Panc1 (cell line): ENCODE results near the gene SPART. TPM values are rescaled to one million over a fixed set of nuclear protein-coding genes. Genes with fewer than 3 reads are reported as not detected.

Experiments
- ATAC-seq: fragments of 200-7000 bp; cut with Tn5 transposase; 2 replicates; pipeline ENCODE4 v1.9.1; 2020; ENCODE audit warnings: mild to moderate bottlenecking, moderate library complexity
- BruUV-seq: library from RNA; stranded (reverse); fragments of 400-500 nt; replicated peaks from 2 replicates; lab custom pipeline; 2021; lab: Mats Ljungman, UMichigan
- CTCF ChIA-PET: fragments of 300-600 bp; sonication (Branson Sonifier 250); formaldehyde crosslinking; loops from one replicate; lab custom pipeline; 2022; ENCODE audit warnings: antibody characterized with exemption; lab: Charles Lee
- POLR2A ChIA-PET: fragments of 300-600 bp; sonication (Branson Sonifier 250); formaldehyde crosslinking; loops from one replicate; lab custom pipeline; 2022; ENCODE audit warnings: antibody characterized with exemption; lab: Charles Lee
- DNase-seq: peaks from one replicate; pipeline ENCODE4 v3.0.0-alpha.2; 2010; ENCODE audit warnings: low read depth, low spot score
- H3K27ac ChIP-seq: 2 replicates; pipeline ENCODE4 v1.5.1; 2011; ENCODE audit warnings: mild to moderate bottlenecking, low read length, inconsistent platforms
- H3K27me3 ChIP-seq: fragments of 200-500 bp; sonication (Bioruptor generic); 2 replicates; pipeline ENCODE4 v1.6.0; 2014; ENCODE audit warnings: low read length, inconsistent platforms; ENCODE audit not compliant: control insufficient read depth, insufficient read depth
- H3K36me3 ChIP-seq: fragments of 200-500 bp; sonication (Bioruptor generic); 2 replicates; pipeline ENCODE4 v1.5.1; 2014; ENCODE audit warnings: inconsistent platforms, mild to moderate bottlenecking, low read length, moderate library complexity; ENCODE audit not compliant: control insufficient read depth, insufficient read depth
- H3K4me1 ChIP-seq: 2 replicates; pipeline ENCODE4 v1.5.1; 2011; ENCODE audit warnings: inconsistent platforms, mild to moderate bottlenecking, low read length, moderate library complexity; ENCODE audit not compliant: control insufficient read depth, insufficient read depth
- H3K4me3 ChIP-seq, 2 experiments: 2 replicates each; pipeline ENCODE4 v1.5.1; 2011 to 2012; ENCODE audit warnings: low read depth in 2 of 2, low read length in 2 of 2, mild to moderate bottlenecking in 2 of 2, inconsistent platforms in 1 of 2, moderate library complexity in 1 of 2
- H3K9me3 ChIP-seq: fragments of 200-500 bp; sonication (Bioruptor generic); 2 replicates; pipeline ENCODE4 v1.5.1; 2014; ENCODE audit warnings: low read depth, mild to moderate bottlenecking, inconsistent platforms, low read length, moderate library complexity; ENCODE audit not compliant: control insufficient read depth, insufficient read depth
- CTCF ChIP-seq: fragments of 450-650 bp; IDR thresholded peaks from 2 replicates; pipeline ENCODE4 v1.5.1; 2017; ENCODE audit warnings: mild to moderate bottlenecking
- POLR2AphosphoS5 ChIP-seq: IDR thresholded peaks from 2 replicates; pipeline ENCODE4 v1.6.1; 2012; ENCODE audit warnings: mild to moderate bottlenecking, low read depth, low read length, moderate library complexity
- SIN3A ChIP-seq: IDR thresholded peaks from 2 replicates; pipeline ENCODE4 v1.6.1; 2012; ENCODE audit warnings: low read depth, mild to moderate bottlenecking, low read length, moderate library complexity, borderline replicate concordance; ENCODE audit not compliant: insufficient read depth
- TCF7L2 ChIP-seq: IDR thresholded peaks from 2 replicates; pipeline ENCODE4 v1.6.1; 2011; ENCODE audit warnings: mild to moderate bottlenecking, low read depth, low read length, inconsistent platforms
- in situ Hi-C: cut with HindIII; loops from 2 replicates; pipeline ENCODE4 v1.10.0; 2016; ENCODE audit warnings: low sequenced_read_pairs, low pct_unique_long_range_greater_than_20kb
- intact Hi-C: fragments of 100-400 bp; cut with micrococcal nuclease; formaldehyde crosslinking; loops from one replicate; pipeline ENCODE4 v1.10.0; 2022; ENCODE audit not compliant: unreplicated experiment
- total RNA-seq: library from RNA; stranded (reverse); gene quantifications from one replicate; pipeline ENCODE4 v1.2.1, GENCODE V29; 2021; ENCODE audit not compliant: unreplicated experiment
- TF ChIP-seq, protein P1 (sequence below), 2 experiments: IDR thresholded peaks; 2 replicates each; pipeline ENCODE4 v1.6.1; 2011 to 2012; ENCODE audit warnings: low read depth in 2 of 2, control low read depth in 1 of 2, low read length in 1 of 2, mild to moderate bottlenecking in 1 of 2, moderate library complexity in 1 of 2; ENCODE audit not compliant: insufficient read depth in 1 of 2

Gene SPART
- total RNA-seq, 1 experiment from 2014 or later: 38.9 TPM

DNA sequence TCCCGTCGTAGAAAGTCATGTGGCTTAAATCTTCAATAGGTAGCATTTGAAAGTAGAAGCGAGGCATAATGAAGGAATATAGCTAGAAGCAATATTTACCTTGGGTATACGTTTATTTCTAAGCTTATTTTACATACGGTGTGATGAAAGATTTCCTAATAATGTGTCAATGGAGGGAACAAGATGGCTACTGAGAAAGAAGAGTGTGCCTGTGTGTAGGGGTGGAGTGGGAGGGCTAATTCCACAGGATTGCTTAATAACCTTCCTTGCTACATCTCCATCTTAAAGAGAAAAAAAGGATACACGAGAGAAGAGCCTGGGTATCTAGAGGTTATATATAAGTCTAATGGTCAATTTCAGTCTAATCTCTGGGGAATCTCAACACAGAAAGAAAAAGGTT, 2.0 kb downstream of the SPART start:
- peak overlapping the region; percentile 90 for H3K27ac ChIP-seq
- intact Hi-C loops: no loop called here

GRCh38 chr13:36343766-36344165, 2.4 kb downstream of the SPART start:
- H3K4me3 ChIP-seq: peak overlapping the region; percentile 46 to 72
- no peaks in the 10 kb centered on the region for H3K36me3 ChIP-seq
- in situ Hi-C loops (no loop called here), intact Hi-C loops (no loop called here)
- H3K9me3 ChIP-seq: no peaks in the 10 kb centered on the region
- ChIA-PET POLR2A (no interaction called here), CTCF (no interaction called here)
- TF ChIP-seq CTCF: no peak
- TF ChIP-seq TCF7L2: no peak
- TF ChIP-seq POLR2AphosphoS5: no peak
- TF ChIP-seq, protein P1, sequence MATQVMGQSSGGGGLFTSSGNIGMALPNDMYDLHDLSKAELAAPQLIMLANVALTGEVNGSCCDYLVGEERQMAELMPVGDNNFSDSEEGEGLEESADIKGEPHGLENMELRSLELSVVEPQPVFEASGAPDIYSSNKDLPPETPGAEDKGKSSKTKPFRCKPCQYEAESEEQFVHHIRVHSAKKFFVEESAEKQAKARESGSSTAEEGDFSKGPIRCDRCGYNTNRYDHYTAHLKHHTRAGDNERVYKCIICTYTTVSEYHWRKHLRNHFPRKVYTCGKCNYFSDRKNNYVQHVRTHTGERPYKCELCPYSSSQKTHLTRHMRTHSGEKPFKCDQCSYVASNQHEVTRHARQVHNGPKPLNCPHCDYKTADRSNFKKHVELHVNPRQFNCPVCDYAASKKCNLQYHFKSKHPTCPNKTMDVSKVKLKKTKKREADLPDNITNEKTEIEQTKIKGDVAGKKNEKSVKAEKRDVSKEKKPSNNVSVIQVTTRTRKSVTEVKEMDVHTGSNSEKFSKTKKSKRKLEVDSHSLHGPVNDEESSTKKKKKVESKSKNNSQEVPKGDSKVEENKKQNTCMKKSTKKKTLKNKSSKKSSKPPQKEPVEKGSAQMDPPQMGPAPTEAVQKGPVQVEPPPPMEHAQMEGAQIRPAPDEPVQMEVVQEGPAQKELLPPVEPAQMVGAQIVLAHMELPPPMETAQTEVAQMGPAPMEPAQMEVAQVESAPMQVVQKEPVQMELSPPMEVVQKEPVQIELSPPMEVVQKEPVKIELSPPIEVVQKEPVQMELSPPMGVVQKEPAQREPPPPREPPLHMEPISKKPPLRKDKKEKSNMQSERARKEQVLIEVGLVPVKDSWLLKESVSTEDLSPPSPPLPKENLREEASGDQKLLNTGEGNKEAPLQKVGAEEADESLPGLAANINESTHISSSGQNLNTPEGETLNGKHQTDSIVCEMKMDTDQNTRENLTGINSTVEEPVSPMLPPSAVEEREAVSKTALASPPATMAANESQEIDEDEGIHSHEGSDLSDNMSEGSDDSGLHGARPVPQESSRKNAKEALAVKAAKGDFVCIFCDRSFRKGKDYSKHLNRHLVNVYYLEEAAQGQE (IDR thresholded peaks at IDR 0.05; ENCODE audit: insufficient read depth in 1 of 2, low read depth in 2 of 2, low read length in 1 of 2): no peak
- no peak for TF ChIP-seq SIN3A
- no TSS peak for BruUV-seq
- no peaks in the 10 kb centered on the region for H3K27me3 ChIP-seq
- DNase-seq (no peak), ATAC-seq (no peak)
- H3K4me1 ChIP-seq: peaks cover 4% of the 10 kb centered on the region; the same call in 1 of the 2 replicates
- peak overlapping the region; percentile 90 for H3K27ac ChIP-seq

More for the DNA sequence above, 2.0 kb downstream of the SPART start:
- Histone ChIP-seq H3K4me1 (peaks cover 4% of the 10 kb centered on the region; the same call in 1 of the 2 replicates), H3K36me3 (no peaks in the 10 kb centered on the region), H3K4me3 (peak overlapping the region; percentile 46 to 72), H3K27me3 (no peaks in the 10 kb centered on the region), H3K9me3 (no peaks in the 10 kb centered on the region)
- BruUV-seq: no TSS peak
- DNase-seq (no peak), ATAC-seq (no peak)
- in situ Hi-C loops: no loop called here
- POLR2A ChIA-PET: no interaction called here
- CTCF ChIA-PET: no interaction called here
- TF ChIP-seq SIN3A: no peak

DNA sequence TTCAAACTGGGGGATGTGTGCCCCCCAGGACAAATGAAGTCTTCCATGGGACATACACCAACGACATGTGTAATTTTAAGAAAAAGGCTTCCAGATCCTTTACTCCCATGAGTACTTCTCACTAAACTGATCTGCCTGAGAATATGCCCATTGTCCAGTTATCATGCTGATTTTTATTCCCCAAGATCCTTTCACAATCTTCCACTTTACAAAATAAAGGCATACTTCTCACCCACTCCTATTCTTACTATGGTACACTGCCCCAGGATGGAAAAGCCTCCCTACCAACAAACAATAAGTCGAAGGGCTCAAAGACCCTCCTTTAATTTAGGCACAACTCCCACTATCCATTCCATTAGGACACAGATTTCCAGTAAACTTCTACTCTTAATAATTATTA, 3.5 kb downstream of the SPART start:
- no peak overlapping the region for H3K27ac ChIP-seq
- DNase-seq (no peak), ATAC-seq (no peak)
- ChIA-PET POLR2A (no interaction called here), CTCF (no interaction called here)
- no peaks in the 10 kb centered on the region for H3K36me3 ChIP-seq
- H3K4me3 ChIP-seq: no peak overlapping the region
- no peaks in the 10 kb centered on the region for H3K9me3 ChIP-seq
- in situ Hi-C loops (no loop called here), intact Hi-C loops (no loop called here)
- TF ChIP-seq SIN3A: no peak
- no TSS peak for BruUV-seq
- H3K27me3 ChIP-seq: no peaks in the 10 kb centered on the region
- H3K4me1 ChIP-seq: peaks cover 4% of the 10 kb centered on the region; the same call in 1 of the 2 replicates
